Left cardiac atrium (tissue), 4 donors: ENCODE measurements around the gene PTK7. TPM values are rescaled to one million over a fixed set of nuclear protein-coding genes. Genes with fewer than 3 reads are reported as not detected.
"Not testable (repeated sequence)": the region's sequence is repeated elsewhere in the genome, so short reads cannot be mapped to it uniquely, and the experiment has no call there.

Experiments
- ATAC-seq, 2 donors: fragments of 200-7000 bp; cut with Tn5 transposase; one replicate each; pipeline ENCODE4 v1.9.1; 2020; ENCODE audit warnings: mild to moderate bottlenecking in 2 of 2, moderate library complexity in 2 of 2
- DNase-seq: peaks from one replicate; pipeline ENCODE4 v3.0.0-alpha.2; 2020
- intact Hi-C, 2 donors: fragments of 100-400 bp; cut with DNase I; formaldehyde crosslinking; loops; one replicate each; pipeline versions ENCODE4 v1.14.1 to v1.15.1; 2022 to 2023
- long read RNA-seq: library from polyadenylated mRNA; unstranded; transcript quantifications from one replicate; pipeline ENCODE4 v2.0.0, GENCODE V29; 2021
- total RNA-seq, 2 donors: library from RNA; stranded (reverse); fragmentation: NEBNext Ultra II Directional; extraction: Animal tissue kit (Norgen Biotek cat#: 25700); gene quantifications; one replicate each; pipeline ENCODE4 v1.2.1, GENCODE V29; 2021
- donor health status: DM: no; HTN: yes; CAD: no.
- donor health status: DM: no; HTN: yes; CAD: no; lungs with severe emphysema.
- donor health status: DM: yes; HTN: yes; CAD: no.
- donor health status: Dilated cardiomyopathy.

PTK7 gene
- total RNA-seq: 1 to 10 TPM; 6.6 to 7.8 TPM
- long read RNA-seq, full-length matches to known transcripts: 8 of 15 reads
- long read RNA-seq, partial matches to known transcripts: 6 of 15 reads
- long read RNA-seq, other reads (novel, unspliced or antisense): 1 of 15 reads

DNA sequence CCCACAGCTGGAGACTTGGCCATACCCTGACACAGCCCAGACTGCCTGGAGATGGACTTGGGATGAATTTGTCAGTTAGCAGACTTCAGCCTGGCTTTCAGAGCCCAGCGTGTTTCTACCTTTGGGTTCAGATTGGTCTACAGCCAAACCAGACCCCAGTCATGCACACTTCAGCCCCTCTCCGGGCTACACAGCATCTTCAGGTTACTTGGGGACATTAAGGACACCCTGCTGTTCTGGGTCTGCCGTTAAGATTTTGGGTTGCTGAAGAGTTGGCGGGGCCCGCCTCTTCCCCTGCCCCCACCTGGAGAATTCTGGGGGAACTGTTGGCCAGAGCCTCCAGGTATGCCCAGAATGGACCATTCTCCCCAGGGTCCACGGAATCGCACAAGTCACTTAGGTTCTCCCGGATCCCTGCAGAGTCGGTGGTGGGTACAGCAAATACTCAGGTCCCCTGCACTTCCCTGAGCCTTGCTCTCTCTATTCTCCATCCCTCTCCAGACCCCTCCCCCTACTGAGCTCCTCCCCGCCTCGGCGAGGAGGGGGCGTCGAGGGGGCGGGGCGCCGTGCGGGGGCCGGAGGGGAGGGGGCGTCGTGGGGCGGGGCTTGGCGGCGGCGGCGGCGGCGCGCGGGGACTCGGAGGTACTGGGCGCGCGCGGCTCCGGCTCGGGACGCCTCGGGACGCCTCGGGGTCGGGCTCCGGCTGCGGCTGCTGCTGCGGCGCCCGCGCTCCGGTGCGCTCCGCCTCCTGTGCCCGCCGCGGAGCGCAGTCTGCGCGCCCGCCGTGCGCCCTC lies at the start of gene PTK7:
TSS of gene PTK7 (plus strand) at position 645 of the 794 bp plus-strand sequence. CDS start 175 bp downstream, outside the sequence.
- intact Hi-C loops: loop anchor here (10.0 kb wide), 1 partner anchor 59 kb away; no protein-coding TSS in a partner anchor
- ATAC-seq (peak; percentile 78 to 88), DNase-seq (peak; percentile 29)

DNA sequence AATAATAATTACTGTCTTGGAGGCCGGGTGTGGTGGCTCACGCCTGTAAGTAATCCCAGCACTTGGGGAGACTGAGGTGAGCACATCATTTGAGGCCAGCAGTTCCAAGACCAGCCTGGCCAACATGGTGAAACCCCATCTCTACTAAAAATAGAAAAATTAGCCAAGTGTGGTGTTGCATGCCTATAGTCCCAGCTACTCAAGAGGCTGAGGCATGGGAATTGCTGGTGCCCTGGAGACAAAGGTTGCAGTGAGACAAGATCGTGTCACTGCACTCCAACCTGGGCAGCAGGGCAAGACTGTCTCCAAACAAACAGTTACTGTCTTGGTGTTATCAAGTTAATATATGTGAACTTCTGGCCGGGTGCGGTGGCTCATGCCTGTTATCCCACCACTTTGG lies 49.7 kb upstream of the PTK7 start:
- no peak for DNase-seq
- intact Hi-C loops: no loop called here

DNA sequence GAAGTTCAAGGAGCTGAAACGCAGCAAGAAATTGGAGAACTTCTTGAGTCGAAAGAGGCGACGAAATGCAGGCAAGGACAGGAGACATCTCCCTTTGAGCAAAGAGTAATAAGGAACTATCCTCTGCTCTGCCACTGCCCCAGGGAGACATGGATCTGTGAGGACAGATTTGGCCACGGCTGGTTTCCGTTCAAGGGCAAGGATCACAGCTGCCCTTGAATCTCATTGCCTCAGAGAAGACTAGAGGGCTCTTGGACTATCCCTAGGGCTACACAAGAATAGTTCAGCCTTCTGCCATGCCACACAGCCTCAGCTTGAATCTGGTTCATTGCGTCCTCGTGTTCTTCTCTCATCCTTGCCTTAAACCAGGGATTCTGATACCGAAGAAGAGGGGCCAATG lies 47.0 kb upstream of the PTK7 start:
- intact Hi-C loops: no loop called here
- ATAC-seq (no peak), DNase-seq (no peak)

More for the DNA sequence above, 49.7 kb upstream of the PTK7 start:
- ATAC-seq: no peak

DNA sequence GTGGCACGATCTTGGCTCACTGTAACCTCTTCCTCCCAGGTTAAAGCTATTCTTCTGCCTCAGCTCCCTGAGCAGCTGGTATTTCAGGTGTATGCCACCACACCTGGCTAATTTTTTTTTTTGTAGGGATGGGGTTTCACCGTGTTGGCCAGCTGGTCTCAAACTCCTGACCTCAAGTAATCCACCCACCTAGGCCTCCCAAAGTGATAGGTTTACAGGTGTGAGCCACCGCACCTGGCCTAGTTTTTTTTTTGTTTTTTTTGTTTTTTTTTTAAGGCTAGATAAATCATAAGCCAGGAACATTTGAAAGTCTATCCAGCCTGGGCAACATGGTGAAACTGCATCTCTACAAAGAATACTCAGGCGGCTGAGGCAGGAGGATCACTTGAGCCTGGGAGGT lies 43.8 kb upstream of the PTK7 start:
- DNase-seq: no peak
- intact Hi-C loops: no loop called here
- ATAC-seq: no peak

DNA sequence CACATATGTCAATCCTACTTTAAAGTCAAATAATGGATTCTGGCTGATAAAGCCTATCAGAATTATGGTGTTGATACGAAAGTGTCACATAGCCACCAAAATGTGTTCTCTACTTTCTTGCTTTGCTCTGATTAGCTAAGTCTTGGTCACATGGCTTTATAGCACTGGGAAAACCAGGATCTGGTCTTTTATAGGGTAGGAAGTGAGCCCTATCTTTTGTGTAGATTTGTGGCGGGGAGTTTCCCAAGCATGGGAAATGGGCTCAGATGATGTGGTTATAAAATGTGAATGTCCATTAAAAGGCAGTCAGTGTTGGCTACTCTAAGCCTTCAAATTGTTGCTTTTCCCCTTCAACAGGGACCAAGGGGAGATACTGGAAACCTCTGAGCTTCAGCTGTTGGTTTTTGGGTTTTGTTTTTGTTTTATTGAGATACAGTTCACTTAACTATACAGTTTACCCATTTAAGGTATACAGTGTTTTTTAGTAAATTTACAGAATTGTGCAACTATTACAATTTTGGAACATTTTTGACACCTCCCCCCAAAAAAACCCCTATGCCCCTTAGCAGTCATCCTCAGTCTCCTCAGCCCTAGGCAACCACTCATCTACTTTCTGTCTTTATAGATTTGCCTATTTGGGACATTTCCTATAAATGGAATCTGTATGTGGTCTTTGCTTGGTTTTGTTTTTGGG lies 42.5 kb upstream of the PTK7 start:
- intact Hi-C loops: no loop called here
- no peak for DNase-seq
- no peak for ATAC-seq

DNA sequence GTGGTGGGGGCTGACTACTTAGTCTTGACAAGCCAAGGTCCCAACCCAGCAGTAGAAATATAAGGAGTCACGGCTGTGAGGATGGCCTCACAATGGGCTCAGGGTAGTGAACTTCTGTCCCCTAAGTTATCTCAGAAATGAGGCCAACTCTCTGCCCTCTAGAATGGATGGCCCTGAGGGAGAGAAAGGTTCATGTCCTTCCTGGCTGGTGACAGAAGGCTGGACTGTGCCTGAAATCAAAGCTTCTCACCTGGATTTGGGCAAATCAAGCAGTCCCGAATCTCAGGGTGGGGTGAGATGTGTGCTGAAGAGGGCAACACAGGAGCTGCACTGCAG lies 42.0 kb upstream of the PTK7 start:
- DNase-seq (no peak), ATAC-seq (no peak)
- intact Hi-C loops: no loop called here

DNA sequence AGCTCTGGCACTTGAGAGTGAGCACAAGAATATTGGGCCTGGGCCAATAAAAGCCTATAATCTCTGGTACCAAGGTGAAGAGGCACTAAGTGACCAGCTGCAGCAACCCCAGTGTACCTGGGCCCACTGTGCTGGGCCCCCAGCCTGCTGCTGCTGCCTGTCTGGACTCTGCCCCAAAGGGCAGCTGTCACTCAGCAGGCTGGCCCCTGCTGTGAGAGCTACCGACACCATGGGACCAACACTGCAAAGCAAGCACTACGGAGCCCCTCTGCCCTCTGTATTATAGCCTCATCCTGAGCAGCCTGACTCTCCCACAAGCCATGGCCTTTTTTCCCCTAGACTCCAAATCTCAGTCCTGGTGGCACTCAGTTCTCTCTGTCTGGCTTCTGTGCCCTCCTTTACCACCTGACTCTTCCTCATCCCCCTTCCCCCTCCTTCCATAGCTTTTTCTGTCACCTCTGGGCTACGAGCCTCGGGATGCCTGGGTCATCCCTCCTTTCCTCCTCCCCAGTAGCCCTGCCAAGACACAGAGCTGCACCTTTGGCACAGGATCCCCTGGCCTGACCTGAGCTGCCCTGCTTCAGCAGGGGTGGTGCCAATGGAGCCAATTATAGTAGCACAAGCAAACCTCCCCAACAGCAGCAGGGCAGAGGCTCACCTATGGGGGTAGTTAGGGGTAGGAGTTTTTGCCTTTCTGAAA lies 40.5 kb upstream of the PTK7 start:
- intact Hi-C loops: no loop called here
- ATAC-seq: peak; percentile 69 to 70
- no peak for DNase-seq

DNA sequence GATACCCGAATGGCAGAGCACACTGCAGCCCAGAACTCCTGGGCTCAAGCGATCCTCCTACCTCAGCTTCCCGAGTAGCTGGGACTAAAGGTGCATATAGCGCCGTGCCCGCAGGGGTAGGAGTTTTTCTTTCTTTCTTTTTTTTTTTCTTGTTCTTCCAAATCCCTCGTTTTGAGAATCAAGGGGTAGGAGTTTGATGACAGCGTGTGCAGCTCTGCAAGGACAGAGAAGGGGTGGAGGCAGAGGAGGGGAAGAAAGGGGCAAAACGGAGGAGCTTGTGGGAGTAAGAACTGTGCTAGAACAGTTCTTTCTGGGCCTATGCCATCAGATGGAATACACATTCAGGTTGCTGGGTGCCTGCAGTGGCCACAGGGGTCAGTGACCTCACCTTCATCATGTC lies 39.4 kb upstream of the PTK7 start:
- intact Hi-C loops: no loop called here
- ATAC-seq (no peak), DNase-seq (no peak)

DNA sequence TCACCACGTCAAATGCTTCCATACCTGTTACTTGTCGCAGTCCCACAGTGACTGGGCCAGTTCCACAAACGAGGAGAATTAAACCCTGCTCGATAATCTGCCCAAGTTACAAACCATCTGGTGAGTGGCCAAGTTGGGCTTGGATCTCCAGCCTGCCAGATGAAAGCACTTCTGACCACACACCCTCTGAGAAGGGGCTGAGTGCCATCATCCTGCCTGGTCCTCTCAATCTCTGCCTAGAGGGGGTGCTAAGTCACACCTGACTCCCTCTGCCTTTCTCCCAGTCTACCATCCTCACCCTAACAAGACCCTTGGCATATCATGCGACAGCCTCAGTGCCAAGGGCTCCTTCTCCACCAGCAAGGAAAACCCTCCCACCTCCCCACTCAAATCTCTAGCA lies 38.9 kb upstream of the PTK7 start:
- DNase-seq: no peak
- ATAC-seq: peak; percentile 7 to 72
- intact Hi-C loops: no loop called here

DNA sequence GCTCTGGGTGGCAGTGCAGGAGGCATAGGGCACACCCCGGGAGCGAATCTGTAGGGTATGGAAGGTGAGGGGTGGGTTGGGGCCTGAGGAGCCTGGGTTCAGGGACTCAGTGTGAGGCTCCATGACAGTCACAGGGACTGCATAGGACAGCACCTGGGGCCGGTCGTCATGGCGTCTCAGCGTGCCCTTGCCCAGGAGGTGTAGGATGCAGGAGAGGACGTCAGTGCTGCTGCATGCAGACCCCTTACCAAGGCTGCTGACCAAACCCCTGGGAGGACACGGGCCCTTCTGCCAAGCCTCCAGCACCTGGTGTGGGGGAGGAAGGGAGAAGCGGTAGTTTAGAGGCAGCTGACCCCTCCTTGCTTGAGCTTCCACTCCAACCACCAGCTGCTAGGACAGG lies 38.4 kb upstream of the PTK7 start:
- no peak for DNase-seq
- no peak for ATAC-seq
- intact Hi-C loops: no loop called here

DNA sequence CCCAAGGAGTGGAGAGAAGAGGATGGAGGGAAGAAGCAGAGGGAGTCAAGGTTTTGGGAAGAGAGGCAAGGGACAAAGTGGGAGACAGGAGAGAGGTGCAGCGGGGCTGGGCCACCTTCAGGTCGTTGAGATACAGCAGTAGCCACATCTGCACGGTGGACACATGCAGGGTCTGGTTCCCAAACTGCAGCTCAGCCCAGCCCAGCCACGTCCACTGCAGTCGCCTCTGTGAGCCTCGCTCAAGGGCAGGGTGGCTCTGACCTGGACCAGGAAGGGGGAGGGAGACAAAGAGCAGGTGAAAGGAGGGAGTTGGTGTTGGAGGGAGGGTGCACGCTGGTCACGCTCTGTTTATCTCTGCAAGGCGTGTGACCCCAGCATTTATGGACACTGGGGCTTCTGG lies 37.4 kb upstream of the PTK7 start:
- ATAC-seq: no peak
- intact Hi-C loops: no loop called here
- no peak for DNase-seq

DNA sequence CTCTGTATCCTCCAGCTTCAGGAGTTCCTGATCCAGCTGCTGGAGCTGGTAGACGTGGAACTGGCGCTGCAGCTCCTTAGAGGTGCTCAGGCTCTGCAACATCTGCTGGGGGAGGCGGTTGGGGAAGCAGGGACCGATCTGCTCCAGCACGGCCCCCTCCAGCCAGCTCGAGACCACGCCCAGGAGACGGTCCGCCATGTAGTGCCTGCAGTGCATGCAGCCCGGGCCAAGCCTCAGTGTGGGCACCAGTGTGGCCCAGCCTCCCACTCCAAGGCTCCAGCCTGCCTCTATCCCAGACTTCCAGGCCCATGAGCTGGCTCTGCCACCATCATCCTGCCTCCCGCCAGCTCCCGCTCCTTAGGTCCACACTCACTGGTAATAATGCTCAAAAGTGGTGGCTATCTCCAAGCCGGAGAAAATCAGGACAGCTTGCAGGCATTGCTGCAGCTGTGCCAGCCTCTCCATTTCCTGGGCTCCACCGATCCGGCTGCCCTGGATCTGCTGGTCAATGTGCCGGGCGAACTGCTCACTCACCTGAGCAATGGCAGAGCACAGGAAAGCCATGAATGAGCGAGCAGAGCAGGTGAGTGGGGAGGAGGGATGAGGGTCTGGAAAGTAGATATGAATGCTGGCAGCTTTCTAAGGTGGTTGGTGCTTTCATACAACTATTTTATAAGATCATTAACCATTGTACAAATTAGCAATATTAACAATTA lies 35.4 kb upstream of the PTK7 start:
- ATAC-seq: no peak
- intact Hi-C loops: no loop called here
- no peak for DNase-seq

DNA sequence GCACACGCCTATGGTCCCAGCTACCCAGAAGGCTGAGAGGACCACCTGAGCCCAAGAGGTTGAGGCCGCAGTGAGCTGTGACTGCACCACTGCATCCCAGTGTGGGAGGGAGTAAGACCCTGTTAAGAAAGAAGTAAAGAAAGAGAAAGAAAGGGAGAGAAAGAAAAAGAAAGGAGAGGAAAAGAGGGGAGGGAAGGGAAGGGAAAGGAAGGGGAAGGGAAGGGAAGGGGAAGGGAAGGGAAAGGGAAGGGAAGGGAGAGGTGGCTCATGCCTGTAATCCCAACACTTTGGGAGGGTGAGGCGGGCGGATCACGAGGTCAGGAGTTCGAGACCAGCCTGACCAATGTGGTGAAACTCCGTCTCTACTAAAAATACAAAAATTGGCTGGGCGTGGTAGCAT lies 34.6 kb upstream of the PTK7 start:
- DNase-seq, ATAC-seq, intact Hi-C loops: not testable (repeated sequence)

DNA sequence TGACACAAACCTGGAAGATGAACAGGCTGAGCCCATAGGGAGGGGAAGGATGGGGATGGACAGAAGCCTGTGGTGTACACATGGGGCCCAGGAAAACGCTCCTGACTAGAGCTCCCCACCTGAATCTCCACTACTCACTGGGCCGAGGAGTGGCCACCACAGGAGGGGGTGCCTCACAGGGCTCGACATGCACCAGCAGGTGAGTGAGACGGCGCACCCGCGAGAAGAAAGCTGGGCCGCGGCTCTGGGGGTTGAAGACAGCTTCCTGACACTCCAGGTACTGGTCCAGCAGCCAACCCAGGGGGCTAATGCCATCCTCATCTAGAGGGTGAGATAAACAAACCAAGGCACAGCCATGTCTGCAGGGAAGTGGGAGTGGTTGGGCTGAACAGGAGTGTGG lies 32.8 kb upstream of the PTK7 start:
- ATAC-seq (no peak), DNase-seq (no peak)
- intact Hi-C loops: no loop called here

DNA sequence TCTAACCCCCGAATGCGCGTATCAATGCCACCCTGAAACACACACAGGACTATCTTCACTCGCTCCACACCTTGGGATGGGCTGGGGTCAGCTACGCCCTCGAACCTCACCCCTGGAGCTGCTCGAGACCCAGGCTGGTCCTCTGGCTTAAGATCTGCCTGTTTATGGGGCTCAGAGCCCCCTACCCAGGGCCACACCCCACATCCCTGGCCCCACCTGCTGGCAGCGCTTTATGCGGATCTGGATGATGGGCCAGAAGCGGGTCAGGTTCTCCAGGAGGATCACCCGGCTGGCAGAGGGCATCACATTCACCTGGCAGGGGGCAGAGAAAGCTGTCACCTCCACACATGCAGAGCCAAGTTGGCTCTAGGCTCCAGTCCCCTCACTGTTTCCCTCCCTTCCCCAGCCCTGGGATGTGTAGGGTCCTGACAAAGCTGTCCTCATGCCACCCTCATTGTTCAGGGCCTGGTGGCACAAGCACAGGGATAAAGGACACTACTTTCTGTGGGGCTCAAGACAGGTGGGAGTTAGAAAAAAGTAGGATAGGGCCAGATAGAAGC lies 30.7 kb upstream of the PTK7 start:
- DNase-seq (no peak), ATAC-seq (no peak)
- intact Hi-C loops: no loop called here

DNA sequence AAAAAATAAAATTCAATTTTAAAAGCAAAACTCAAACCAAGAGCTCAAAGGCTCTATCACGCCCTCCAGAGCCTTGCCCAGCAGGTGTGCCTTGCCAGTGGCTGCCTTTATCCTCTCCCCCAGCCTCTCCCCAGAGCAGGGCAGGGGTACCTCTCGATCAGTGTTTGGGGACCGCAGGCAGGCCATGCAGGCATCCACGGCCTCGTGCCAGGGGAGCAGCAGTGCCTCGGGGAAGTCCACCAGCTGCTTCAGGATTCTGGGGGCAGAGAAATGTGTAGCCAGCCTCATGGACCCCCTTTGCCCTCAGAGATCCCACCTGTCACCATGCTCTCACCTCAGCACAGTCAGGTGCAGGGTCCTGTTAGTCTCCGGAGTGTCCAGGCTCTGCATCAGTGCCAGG lies 28.1 kb upstream of the PTK7 start:
- DNase-seq (no peak), ATAC-seq (no peak)
- intact Hi-C loops: no loop called here

DNA sequence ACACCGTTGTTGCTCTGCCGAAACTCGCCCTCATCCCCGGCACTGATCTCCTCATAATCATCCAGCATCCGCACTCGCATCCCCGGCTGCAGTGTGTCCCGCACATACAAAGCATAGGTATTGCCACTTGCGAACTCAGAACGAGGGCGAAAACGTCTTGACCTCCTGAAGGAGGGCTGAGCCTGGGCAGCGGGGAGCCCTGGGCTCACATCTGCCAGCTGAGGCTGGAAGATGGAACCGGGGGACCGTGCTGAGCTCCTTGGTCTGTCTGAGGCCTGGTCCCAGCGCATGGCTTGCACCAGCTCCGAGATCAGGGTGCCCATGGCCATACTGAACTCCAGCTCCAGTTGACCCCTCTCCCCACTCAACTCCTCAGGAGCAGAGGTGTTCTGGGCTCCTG lies 25.1 kb upstream of the PTK7 start:
- ATAC-seq: no peak

DNA sequence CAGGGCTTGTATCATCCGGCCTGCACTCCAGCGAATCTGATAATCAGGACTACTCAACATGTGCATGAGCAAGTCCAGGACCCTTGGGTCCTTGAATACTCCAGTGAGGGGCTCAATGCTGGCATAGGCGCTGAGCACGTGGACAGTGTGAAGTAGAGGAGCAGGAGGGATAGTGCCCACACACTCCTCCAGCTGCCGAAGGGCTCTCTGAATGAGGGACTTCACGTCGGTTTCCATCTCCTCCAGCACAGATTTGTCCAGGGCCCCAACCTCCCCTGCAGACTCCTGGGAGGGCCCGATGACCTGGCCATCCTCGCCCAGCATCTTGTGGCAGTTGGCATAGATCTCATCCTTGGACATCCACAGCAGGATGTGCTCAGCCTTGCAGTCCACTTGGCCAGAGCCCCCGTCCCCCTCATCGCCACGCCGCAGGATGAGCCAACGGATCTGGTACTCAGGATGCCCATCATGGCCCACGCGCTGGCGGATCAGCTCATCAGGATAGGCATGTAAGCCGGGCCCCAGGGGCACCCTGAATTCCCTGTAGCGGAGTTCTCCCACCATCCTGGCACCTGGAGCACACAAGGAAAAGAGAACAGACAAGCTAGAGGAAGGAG lies 23.8 kb upstream of the PTK7 start:
- ATAC-seq (no peak), DNase-seq (no peak)
- intact Hi-C loops: loop anchor here in 1 of 2 donors (5.0 kb wide), 1 partner anchor 35 kb away; no protein-coding TSS in a partner anchor

More for the DNA sequence above, 25.1 kb upstream of the PTK7 start:
- no peak for DNase-seq
- intact Hi-C loops: loop anchor here in 1 of 2 donors (5.0 kb wide), 1 partner anchor 34 kb away; no protein-coding TSS in a partner anchor
